Measurements from ENCODE around the gene COL16A1.

Gene COL16A1

DNA sequence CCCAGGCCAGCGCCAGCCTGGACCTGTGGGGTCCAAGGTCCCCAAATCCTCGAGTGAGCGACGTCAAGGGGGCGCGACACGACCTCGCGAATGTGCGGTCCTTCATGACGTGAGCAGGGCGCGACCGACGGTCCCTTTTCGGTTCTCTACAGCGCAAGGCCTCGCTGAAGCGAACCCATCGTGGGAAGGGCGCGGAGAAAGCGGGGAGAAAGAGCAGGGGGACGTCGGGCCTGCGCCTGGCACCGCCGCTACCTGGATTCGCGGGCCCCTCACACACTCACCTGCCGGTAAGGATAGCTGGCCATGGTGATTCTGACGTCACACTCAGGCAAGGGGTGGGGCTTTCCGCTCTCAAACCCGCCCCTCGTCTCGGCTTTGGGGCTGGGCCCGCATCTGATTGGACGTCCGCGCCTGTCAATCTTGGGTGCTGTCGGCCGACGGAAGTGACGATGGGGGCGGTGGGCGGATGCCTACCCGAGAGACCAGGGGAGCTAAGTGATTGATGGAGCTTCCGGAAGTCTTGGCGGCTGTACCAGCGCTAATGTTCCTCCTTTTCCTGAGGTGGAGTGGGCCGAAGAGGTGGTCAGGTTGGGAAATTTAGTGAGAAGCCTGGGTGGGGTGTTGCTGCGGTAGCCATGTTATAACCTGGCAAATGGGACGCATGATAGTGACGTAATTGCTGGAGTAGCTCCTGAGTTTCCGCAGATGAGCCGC is 59.1 kb downstream of the COL16A1 start, which contains the start of gene PEF1:
Gene PEF1, minus strand, starts transcription at position 317 of the 714 bp plus-strand sequence. Its CDS starts 12 bp downstream, at position 305.
- peak; percentile 99 for DNase-seq

DNA sequence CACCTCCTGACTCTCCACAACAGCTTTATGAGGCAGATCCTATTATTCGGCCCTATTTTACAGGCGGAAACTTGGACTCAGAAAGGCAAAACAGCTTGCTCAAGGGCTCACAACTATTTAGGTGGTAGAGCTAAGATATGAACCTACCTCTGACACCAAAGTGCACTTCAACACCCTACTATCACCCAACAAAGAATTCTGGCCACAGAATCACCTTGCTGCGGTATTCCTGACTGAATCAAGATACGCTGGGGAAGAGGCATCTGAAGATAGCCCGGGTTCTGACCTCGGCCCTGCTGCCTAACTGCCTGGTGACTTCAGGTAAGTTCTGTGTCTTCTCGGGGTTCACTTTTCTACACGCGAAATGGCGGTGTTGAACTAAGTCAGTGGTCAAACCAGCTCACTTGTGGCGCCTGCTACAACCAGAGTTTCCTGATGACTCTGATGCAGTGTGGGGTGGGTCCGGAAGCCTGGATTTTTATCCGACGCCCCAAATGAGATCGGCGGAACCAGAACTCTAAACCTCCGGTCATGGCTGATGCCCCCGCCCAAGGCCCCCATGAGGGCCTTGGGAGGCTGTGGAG is 59.7 kb downstream of the COL16A1 start:
- DNase-seq: no peak

DNA sequence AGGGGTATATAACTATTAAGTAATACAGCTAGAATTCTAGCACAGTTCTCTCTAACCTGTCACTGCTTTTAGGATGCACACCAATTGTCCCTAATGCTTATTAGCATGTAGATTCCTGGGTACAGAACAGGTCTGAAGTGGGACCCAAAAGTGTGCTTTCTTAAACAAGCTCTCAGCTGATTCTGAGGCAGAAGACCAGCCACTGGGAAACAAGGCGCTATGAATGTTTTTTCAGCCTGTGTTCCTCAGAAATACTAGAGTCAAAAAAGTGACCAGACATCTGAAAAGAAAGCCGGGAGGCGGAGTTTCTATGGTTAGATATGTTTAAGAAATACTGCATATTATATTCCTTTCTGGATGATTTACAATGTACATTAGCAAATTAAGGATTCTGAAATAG is 60.9 kb downstream of the COL16A1 start:
- DNase-seq: no peak

DNA sequence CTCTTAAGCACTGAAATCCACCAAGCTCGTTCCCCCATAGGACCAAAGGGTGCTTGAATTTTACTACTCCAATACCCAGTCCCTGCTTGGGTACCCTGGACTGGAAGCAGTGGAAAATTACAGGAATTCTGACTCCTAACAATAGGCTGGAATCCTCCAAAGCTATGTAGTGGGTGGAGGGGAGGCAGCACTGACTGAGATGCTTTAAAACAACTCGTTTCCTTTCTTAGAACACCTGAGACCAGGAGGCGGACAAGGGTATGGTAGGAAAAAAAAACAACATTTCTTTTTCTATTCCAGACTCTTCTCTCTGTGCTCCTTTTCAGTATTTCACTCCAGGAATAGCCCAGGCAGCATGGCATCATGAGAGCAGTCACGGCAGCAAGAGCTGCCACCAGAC is 61.5 kb downstream of the COL16A1 start:
- no peak for DNase-seq

DNA sequence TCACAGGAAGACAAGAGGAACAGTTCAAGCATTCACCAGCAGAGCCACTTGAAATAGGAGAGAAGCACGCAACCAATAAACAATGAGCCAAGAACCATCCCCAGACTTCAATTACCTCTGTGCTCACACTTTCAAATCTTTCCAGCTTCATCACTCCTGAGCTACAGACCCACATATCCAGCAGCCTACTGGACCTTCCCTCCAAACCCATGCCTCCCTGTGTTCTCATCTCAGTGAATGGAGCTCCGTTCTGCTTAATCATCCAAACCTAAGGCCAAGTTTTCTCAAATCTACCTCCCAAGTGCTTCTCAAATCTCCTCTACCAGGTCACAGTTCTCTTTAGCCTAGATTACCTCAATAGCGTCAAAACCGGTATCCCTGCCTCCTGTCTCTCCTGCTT is 62.9 kb downstream of the COL16A1 start:
- DNase-seq: no peak

DNA sequence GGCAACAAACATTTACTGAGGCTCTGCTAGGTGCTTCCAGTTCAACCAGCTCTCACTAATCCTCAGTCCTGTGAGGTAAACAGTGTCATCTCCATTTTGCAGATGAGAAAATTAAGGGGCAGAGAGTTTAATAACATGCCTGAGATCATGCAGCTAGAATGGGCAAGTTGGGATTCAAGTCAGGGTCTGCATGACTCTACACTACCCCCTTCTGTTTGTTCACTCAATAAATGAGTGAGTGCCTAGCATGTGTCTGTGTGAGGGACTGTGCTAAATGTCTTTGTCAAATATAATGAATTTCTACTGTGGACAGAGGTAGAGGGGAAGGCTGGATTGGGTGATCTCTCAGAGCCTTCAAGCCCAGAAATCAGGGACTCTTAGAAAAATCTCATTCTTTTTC is 63.6 kb downstream of the COL16A1 start:
- no peak for DNase-seq

DNA sequence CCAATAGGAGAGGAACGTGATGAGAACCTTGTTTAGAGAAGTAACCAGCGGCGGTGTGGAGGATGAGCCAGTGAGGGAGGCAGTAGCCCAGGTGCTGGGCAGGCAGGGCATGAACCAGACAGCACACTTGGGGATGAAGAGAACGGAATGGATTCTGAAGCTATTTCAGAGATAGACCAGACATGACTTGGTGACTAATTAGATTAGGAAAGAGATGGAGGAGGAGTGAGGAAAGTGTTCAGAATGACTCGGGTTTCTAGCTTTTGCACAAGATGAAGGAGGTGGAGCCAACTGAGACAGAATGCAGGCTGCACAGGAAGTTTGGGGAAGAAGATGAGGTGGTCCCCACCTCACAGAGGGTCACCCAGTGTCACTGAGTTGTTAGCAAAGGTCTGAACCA is 64.3 kb downstream of the COL16A1 start:
- DNase-seq: no peak

DNA sequence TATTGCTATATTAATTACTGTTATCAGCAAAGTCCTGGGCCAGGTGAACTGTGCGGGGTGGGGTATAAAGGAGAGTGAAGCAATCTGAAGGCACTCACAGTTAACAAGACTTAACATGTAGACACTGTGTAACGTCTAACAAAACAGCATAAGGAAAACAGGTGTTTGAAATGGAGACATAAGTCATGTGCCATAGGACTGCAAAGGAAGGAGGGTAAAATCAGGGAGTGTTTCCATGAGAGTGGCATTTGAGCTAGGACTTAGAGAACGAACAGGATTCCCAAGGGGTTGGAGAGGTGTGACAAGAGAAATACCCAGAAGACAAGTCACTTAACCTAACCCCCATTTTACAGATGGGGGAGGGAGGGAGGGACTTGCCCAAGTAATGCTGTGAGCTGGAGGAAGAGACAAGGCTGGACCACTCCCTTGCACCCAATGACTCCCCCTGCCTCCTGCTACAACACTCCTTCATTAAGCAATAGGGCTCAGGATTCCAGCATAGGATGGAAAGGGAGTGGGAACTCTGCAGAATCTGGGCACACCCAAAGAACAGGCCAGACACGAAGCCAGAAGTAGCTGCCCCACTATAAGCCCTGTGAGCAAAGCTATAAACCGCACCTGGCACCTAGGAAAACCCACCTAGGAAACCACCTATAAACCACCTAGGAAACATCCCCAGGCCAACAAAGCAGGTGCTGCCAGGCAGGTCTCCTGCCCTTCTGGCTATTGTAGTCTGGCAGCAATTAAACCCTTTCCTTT is 65.7 kb downstream of the COL16A1 start:
- no peak for DNase-seq

DNA sequence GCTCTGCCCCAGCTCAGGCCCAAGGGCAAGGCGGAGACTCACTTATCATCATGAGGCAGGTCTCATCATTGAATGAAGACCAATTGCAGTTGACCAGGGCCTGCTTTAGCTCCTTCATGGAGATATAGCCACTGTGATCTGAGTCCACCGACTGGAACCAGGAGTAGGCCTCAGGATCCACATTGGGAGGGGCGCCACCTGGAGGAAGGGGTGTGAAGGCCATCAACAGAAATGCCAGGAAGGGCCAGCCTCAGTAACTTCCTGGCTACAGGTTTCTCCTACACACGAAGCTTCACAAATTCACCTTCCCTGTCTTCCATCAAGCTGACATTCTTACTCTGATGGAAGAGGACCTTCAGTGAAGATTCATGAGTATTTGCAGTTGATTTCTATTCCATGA is 70.7 kb downstream of the COL16A1 start:
- no peak for DNase-seq

DNA sequence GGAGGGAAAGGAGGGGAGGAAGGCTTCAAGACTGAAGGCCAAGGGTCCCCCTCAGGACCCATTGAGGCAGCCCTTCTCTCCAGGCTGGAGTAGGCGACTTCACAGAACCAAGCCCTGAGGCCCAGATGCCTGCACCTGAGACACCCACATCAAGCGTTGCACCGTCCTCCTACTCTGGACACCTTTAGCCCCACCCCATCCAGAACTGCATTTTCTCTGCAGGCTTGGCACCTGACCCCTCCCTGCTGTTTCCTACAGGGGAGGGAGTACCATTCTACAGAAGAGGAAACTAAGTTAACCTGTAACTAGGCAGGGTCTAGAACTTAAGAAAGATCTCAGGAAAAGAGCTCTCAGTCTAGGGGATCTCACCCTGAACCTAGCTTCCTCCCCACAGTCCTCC is 71.2 kb downstream of the COL16A1 start:
- no peak for DNase-seq

DNA sequence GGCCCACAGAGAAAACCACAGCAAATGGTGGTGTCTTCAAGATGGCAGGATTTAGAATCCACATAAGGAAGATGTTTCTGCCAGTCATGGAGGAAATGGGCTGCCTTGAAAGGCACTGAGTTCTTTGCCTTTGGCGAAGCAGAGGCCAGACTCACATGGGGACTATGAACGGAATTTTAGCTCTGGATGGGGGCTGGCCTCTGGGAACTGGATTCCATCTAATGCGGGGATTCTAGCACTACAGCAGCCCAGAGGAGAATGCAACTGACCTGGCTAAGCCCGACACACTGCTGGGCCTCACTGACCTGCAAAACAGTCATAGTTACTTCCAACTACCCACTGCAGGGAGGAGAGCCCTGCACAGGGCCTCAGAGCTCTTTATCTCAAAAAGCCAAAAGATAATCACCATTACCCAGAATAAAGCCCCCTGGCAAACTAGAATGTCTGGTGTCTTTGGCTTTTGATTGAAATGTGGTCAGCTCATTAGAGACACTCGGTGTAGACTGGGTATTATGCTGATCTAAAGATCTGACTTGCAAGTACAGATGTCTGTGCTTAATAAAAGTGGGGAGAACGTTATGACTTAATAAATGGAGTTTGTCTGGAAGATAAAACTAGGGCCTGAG is 74.8 kb downstream of the COL16A1 start:
- DNase-seq: no peak

DNA sequence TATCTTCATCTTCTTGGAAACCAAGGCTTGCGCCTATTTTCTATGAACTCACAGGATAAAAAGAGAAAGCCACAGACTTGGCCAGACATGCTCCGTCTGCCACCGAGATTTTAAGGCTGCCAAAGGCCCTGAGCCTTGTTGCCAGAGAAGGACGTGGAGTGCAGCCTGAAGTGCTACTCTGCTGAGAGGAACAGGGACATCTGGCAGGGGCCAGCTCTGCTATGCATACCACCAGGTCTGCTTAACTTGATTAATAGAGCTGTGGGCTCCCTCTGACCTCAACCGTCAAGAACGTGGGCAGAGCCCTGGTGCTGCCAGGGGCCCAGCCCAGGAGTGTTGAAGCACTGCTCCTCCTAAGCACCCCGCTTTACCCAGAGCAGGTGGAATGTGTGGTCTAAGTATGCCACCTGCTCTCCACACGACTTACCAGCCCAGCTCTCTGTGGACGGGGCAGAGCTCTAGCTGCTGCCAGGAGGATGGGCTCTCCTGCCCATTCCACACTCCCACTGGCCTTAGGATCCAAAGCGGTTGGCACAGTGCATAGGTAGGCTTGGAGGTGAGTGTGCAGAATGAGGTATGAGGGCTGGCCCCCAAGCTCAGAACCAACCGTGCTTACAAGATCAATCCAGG is 75.8 kb downstream of the COL16A1 start:
- DNase-seq: no peak

DNA sequence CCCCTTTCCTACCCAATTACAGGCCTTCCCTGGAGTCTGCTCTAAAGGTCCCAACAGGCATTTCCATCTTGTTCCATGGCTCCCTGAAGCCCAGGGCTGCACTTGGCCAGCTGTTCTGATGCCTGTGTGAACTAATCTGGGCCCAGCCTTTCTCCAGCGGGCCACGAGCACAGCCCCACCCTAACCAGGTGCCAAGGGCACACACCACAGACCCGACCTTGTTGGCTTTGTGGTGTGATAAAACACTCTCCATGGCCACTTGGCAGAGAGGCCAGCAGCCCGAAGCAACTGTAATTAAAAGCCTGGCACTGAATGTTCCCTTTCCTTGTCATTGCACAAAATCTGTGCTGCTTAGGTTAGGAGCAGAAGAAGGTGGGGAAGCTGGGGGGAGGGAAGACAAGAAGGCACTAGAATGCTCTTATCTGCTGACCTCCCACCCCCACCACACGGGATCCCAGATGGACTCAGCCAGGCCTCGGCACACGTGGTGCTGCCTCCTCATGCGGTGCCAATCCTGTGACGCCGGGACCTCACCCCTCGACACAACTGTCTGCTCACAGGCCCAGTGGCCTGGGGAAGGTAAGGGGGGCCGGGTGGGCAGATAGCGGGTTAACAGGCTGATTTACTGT is 76.4 kb downstream of the COL16A1 start:
- no peak for DNase-seq

DNA sequence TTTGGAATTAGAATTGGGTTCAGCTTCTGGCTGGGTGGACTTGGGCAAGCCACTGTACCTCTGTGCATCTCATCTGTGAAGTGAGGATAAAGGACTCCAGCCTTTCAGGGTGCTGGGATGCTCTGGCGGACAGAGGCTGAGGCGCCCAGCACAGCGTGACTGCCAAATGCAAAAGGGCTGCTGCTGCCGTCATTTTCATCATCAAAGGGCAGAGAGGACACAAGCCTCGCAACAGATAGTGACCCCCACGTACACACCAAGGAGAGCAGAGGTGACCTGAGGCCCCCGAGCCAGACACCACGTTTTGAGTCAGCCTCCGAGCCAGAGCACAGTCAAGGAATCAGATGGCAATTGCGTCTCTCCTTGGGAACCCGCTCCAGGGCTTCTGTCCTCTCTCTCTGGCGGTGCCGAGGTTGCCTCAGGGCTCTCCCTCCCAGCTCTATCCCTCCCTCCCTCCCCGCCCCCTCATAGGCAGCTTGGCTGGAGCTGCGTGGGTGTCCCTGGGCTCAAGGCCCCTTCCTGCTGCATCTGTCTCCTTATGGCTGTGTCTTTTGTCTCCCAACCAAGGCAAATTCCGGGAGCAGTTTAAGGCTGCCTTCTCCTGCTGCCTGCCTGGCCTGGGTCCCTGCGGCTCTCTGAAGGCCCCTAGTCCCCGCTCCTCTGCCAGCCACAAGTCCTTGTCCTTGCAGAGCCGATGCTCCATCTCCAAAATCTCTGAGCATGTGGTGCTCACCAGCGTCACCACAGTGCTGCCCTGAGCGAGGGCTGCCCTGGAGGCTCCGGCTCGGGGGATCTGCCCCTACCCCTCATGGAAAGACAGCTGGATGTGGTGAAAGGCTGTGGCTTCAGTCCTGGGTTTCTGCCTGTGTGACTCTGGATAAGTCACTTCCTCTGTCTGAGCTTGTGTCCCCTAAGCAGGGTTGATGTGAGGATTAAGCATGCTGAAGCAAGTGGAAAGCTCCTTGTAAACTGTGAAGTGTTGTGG is 77.3 kb downstream of the COL16A1 start:
- no peak for DNase-seq

DNA sequence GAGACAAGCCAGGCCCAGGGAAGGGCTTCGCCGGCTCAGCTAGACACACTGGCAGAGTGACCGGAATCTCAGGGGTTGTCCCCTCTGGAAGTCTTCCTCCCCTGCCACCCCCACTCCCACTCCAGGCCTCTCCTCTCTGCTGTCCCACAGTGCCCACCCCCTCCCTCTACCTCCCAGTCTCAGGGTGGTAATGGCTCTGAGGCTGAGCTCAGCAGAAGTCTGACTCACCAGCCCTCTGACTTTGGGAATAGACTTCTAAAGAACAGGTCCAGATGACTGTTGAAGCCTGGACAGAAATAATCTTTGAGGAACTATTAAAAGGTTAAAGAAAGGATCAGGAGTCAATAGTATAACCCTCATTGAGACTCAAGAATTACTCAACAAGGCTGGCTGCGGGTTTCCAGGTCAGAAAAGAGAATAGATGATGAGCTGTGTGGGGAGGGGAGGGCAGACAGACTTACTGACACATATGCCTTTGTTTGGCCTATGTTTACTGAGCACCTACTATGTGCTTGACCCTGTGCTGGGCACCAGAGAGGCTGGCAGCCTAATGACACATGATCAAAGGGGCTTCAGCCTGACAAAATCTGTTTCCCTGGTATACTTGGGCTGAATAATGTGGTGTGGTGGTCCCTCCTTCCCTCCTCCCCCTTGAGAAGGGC is 78.1 kb downstream of the COL16A1 start:
- no peak for DNase-seq

DNA sequence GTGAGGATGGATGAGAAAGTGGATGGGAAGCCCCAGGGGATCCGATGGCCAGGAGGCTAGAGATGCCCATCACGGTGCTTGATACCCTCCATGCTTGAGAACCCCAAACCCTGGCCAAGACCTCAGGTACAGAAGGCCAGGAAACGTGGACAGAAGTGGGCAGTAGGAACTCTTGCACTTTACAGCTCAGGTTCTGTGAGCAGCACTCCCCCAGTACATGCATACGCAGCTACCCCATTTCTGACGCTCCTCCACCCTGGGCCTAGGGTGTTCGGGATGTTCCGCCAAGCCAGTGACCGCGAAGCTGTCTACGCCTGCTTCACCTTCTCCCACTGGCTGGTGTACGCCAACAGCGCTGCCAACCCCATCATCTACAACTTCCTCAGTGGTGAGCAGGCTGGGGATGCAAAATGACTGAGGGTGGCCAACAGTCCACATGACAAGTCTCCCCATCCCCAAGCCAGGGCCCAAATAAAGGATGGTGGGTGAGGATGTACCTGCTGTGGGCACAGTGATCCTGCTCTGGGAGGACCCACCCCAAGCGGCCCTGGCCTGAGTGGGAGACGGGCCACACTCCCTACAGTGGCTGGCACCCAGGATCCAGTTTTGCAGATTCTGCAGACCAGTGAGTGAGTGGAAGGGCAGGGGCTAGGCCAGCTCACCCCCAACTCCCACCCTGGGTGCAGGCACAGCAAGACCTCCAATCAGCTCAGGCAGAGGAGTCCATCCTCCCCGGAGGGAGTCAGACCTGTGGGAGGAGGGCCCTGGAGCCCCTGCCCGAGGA is 78.9 kb downstream of the COL16A1 start:
- DNase-seq: no peak

DNA sequence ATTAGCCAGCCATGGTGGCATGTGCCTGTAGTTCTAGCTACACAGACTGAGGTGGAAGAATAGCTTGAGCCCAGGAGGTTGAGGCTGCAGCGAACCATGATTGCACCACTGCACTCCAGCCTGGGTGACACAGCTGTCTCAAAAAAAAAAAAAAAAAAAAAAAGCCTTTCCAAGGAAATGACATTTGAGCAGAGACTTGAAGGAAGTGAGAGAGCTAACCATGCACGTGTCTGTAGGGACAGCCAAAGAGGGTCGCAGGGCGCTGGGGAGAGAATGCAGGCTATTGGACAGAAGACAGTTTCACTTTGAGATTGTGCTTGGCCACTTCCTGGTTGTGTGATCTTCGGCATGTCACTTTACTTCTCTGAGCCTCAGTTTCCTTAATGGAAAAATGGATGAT is 79.5 kb downstream of the COL16A1 start:
- DNase-seq: no peak

DNA sequence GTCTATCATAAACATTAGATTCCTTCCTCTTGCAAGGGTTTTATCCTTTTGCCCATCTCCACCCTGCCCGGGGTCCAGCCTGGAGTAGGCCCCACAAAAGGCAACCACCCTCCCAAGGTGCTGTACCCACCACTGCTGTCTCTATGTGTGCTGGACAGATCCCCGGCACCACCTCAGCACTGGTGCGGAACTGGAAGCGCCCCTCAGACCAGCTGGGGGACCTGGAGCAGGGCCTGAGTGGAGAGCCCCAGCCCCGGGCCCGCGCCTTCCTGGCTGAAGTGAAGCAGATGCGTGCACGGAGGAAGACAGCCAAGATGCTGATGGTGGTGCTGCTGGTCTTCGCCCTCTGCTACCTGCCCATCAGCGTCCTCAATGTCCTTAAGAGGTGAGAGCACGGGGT is 80.5 kb downstream of the COL16A1 start:
- no peak for DNase-seq

DNA sequence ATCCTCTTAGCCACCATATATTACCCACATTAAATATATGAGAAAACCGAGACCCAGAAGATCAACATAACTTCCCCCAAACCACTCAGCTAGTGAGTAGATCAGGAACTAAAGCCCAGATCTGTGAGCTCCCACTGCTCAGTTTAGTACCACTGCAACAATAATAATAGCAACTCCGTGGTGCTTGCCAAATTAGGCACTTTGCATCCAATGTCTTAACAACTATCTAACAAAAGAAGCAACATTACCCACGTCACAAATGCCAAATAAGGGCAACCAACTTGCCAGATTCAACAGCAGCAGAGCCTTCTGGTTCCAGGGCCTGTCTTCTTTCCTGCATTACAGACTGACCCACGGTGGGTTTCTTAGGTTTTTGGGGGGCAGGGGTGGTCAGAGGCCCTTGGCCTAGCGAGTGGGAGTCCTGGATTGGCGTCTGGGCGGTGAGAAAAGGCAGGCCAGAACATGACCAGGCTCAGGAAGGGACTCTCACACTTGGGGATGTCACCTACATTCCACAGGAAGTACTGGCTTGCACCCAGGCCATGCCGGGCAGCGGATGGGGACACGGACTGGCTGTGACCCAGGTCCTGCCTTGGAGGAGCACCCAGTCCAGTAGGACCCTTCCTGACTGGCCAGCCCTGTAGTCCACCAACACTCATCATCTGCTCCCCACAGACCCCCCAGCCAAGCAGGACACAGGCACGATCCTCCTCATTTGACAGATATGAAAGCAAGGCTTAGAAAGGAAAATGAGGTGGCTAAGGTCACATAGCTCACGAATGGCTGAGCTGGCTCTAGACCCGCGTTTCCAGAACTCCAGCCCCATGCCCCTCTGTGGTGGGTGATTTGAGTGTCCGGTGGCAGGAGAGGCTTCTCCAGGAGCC is 81.7 kb downstream of the COL16A1 start:
- no peak for DNase-seq
